ENCODE measurements around the gene CTXN2. TPM values are rescaled to one million over a fixed set of nuclear protein-coding genes. Genes with fewer than 3 reads are reported as not detected.

The CTXN2 gene
- total RNA-seq = 0.06 TPM

- no peak for DNase-seq (ENCODE audit: low spot score)
Measured at GRCh38 chr15:48191574-48192225, at the start of gene CTXN2. TSS of gene CTXN2 (plus strand) at chr15:48191665. CDS start at chr15:48201301, 9,636 bp downstream.

- DNase-seq (ENCODE audit: low spot score) = no peak
Measured at GRCh38 chr15:48143856-48144255, 47.6 kb upstream of the CTXN2 start.

GRCh38 chr15:48144889-48145288 lies 46.6 kb upstream of the CTXN2 start:
- no peak for DNase-seq (ENCODE audit: low spot score)

- no peak for DNase-seq (ENCODE audit: low spot score)
Measured at GRCh38 chr15:48145923-48146322, 45.5 kb upstream of the CTXN2 start.

GRCh38 chr15:48147358-48147757 lies 44.1 kb upstream of the CTXN2 start:
- DNase-seq (ENCODE audit: low spot score) = no peak

GRCh38 chr15:48149858-48150257 lies 41.6 kb upstream of the CTXN2 start:
- no peak for DNase-seq (ENCODE audit: low spot score)

- no peak for DNase-seq (ENCODE audit: low spot score)
Measured at GRCh38 chr15:48153526-48153925, 37.9 kb upstream of the CTXN2 start.

- no peak for DNase-seq (ENCODE audit: low spot score)
Measured at GRCh38 chr15:48168616-48169015, 22.8 kb upstream of the CTXN2 start.

- no peak for DNase-seq (ENCODE audit: low spot score)
Measured at GRCh38 chr15:48170981-48171380, 20.5 kb upstream of the CTXN2 start.

- no peak for DNase-seq (ENCODE audit: low spot score)
Measured at GRCh38 chr15:48175126-48175525, 16.3 kb upstream of the CTXN2 start.

GRCh38 chr15:48176112-48176511 lies 15.4 kb upstream of the CTXN2 start:
- no peak for DNase-seq (ENCODE audit: low spot score)

GRCh38 chr15:48176957-48177356 lies 14.5 kb upstream of the CTXN2 start:
- DNase-seq (ENCODE audit: low spot score) = no peak

GRCh38 chr15:48177383-48177765 lies 14.1 kb upstream of the CTXN2 start:
- no peak for DNase-seq (ENCODE audit: low spot score)

GRCh38 chr15:48177766-48178647 lies 13.5 kb upstream of the CTXN2 start, which contains the start of gene MYEF2:
TSS of gene MYEF2 (minus strand) at chr15:48178295. CDS start at chr15:48178237, 58 bp downstream.
- DNase-seq (ENCODE audit: low spot score) = peak; percentile 66

- no peak for DNase-seq (ENCODE audit: low spot score)
Measured at GRCh38 chr15:48178648-48178931, 12.9 kb upstream of the CTXN2 start.

- no peak for DNase-seq (ENCODE audit: low spot score)
Measured at GRCh38 chr15:48182749-48183148, 8.7 kb upstream of the CTXN2 start.

GRCh38 chr15:48185529-48185928 lies 5.9 kb upstream of the CTXN2 start:
- DNase-seq (ENCODE audit: low spot score) = no peak

GRCh38 chr15:48186271-48186670 lies 5.2 kb upstream of the CTXN2 start:
- DNase-seq (ENCODE audit: low spot score) = no peak

- DNase-seq (ENCODE audit: low spot score) = peak; percentile 76
Measured at GRCh38 chr15:48190932-48191573, 412 bp upstream of the CTXN2 start.

GRCh38 chr15:48202068-48202467 lies 10.6 kb downstream of the CTXN2 start:
- DNase-seq (ENCODE audit: low spot score) = no peak

GRCh38 chr15:48205981-48206380 lies 14.5 kb downstream of the CTXN2 start, which contains the start of gene SLC12A1:
TSS of gene SLC12A1 (plus strand) at chr15:48206302. CDS start at chr15:48207720, 1,418 bp downstream.
- no peak for DNase-seq (ENCODE audit: low spot score)

- no peak for DNase-seq (ENCODE audit: low spot score)
Measured at GRCh38 chr15:48221261-48221660, 29.8 kb downstream of the CTXN2 start.

- DNase-seq (ENCODE audit: low spot score) = no peak
Measured at GRCh38 chr15:48221885-48222284, 30.4 kb downstream of the CTXN2 start.

Measured in mucosa of gallbladder (tissue), 1 donor.